GM18909 (cell line): ENCODE data around the gene ABCB4.

Source experiments
- ATAC-seq: cut with Tn5 transposase; IDR thresholded peaks from one replicate; pipeline ENCODE4 v1.9.1; 2021; ENCODE audit warnings: mild to moderate bottlenecking; ENCODE audit not compliant: unreplicated experiment, poor library complexity

Gene ABCB4

DNA sequence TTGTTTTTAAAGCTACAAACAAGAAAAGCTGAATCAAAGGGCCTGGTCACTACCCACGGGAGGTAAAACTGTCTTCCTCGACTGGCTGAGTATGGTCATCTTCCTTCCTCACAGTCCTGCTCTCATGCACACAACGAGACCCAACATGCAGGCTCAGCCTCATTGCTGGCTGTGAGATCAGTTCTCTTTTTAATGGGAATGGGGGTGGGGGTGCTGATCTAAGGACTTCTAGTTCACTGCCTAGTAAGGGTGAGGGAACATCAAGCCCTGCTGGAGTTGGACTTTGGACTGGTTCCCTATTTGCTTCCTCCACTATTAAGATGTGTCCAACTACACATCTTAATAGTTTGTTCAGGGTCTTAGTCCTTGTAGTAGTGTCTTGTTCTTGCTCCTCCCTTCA, 48.2 kb downstream of the ABCB4 start:
- no peak for ATAC-seq

DNA sequence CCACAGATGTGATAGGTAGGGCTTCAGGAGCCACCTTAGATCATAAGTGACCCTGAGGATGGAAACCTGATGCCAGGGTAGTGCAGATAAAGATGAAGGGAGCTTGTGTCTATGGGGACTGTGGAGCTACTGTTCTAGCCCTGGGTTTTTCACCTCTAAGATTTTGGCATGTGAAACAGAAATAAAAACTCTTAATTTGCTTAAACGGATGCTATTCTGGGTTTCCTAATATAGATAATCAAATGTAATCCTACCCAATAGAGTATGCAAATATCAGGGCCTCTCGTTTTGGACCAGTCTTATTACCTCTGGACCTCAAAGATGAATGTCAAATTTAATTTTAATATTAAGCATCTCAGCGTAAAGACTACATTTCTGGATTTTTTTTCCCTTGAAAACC, 49.3 kb downstream of the ABCB4 start:
- ATAC-seq = peak; percentile 62

DNA sequence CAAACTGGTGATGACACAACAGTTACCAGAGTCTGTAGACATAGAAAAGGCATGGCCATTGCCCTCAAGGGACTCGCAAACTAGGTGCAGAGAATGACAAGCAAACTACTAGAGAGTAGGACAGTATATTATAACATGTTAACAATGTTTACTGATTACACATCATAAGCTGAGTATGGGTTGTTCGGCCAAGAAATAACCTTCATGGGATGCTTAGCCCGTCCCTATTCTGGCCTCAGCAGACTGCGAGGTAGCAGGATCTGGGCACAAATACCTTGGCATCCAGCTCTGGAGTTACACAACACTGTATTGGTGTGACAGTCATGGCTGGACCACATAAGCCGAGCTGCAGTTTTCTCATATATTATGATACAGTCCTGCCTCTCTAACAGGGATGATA, 51.4 kb downstream of the ABCB4 start:
- no peak for ATAC-seq

DNA sequence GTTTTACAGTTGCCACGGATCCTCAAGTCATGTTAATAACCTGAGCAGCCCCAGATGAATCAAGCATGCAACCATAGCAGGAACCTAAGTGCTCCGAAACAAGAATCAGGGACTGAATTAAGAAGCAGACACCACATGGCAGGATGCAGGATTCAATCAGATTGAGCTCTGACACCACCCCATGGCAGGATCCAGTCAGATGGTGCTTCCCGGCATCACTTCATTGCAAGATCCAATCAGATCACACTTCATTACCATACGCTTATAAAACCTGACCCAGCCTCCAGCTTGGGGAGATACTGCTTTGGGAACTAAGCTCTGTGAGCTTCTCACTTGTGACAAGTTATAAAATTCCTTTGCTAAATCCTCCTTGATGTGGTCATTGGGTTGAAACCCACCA, 55.3 kb downstream of the ABCB4 start:
- no peak for ATAC-seq

- ATAC-seq = peak; percentile 85
Measured at GRCh38 chr7:87416682-87417587, 58.5 kb downstream of the ABCB4 start.

GRCh38 chr7:87414794-87415188, 60.7 kb downstream of the ABCB4 start:
- ATAC-seq = no peak

DNA sequence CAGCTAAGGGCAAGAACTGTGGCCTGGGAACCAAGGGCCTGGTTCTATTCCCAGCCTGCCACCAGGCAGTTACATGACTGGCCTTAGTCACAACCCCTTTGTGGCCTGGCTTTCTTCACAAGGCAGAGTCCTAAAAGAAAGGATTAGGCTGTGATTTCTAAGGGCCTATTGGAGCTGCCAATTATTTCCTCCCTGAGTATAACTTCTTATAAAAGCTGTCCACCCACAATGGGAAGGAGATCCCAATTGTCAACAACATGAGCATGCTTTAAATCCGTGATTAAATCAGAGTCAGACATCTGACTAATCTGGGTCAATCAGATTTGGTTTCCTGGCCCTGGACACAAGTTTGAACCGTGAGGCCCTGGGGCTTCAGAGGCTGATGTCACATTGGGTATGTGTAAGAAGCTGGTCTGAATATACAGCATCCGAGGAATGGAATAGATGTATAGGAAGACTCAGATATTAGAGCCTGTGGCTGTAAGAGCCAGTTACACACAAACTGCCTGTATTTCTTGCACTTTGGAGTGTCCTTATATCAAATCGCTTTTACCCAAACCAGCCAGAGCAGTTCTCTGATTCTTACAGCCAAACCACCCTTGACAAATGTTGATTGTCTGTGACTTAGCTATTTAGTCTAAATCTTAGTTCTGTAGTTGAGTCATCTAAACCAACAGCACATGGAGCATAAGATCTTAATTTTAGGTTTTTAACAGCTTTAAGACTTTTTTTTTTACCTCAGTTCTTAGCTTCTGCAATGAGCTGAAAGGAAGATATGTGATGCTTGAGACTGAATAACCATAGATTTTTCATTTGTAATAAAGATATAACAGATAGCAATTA, 61.3 kb downstream of the ABCB4 start:
- ATAC-seq = no peak

DNA sequence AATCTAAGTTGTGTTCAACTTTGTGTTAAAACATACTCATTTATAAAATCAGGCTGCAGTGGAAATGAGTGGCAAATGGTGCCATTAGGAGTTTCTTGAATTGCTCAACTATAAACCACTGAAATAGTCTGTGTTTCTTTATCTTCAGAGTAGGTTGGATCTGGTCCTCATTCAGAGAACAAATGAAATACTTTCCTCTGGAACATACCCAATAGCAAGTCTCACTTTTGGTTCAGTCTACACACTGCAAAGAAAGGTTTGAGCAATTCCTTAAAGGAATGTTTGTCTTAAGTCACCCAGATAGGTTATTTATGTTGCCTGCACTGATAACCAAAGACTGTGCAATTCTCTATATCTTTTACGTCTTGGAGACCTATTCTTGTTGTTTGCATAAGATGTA, 62.5 kb downstream of the ABCB4 start:
- ATAC-seq = no peak

DNA sequence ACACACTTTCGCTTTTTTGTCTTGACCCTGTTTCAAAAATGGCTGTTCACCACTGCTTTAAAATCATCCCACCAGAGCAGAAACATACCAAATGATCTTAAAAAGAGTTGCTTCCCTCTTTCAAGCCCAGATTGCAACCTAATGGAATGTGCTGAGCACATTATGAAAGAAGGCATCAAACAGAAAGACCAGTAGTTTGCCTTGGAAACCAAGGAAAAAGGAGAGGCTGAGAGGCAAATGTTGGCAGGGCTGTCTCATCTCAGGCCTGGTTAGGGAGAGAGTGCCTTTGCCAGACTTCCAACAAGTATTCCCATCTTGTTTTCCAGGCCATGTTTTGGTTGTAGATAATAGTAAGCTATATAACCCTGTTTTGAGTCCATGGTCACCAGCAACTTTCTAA, 64.3 kb downstream of the ABCB4 start:
- ATAC-seq = no peak

DNA sequence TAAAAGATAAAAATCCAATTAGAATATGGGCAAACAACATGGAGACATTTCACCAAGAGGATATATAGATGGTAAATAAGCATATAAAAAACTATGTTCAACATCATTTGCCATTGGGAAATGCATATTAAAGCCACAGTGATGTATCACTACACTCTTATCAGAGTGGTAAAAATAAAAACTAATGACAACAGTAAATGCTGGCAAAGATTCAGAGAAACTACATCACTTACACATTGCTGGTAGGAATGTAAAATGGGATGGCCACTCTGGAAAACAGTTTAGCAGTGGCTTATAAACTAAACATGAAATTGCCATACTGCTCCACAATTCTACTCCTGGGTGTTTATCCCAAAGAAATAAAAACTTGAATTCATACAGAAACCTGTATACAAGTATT, 70.8 kb downstream of the ABCB4 start:
- ATAC-seq = no peak

DNA sequence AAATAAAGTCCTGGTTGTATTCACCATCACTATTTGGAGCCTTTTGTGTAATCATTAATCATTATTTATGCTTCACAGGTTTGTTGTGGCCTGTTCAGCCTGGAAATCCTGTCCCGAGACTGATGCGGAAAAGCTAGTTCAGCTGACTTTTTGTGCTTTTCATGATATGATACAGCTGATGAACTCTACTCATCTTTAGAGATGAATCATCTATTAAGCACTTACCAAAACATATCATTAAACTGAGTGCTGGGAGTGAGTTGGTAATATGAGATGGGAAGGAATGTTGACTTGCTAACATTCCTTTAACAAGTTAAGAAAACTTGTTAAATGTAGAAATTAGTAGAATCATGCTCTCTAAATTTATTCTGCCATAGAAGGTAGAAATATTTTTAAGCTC, 77.0 kb downstream of the ABCB4 start:
- no peak for ATAC-seq

DNA sequence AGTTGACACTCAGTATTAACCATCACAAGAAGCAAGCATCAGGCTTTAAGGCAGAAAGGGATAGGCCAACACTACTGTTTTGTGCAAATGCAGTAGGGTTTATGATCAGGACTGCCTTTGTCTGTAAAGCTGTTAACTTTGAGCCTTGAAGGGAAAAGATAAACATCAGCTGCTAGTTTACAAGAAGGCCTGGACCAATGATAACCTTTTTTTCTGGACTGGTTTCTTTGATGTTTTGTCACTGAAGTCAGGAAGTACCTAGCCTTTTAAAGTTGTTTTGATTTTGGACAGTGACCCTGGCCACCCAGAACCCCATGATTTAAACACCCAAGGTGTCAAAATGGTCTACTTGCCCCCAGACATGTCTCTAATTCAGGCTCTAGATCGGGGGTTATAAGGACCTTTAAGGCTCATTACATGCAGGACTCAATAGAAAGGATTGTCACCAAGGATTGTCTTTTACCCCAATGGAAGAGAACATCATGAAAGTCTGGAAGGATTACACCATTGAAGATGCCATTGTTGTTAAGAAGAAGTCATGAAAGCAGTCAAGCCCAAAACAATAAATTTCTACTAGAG, 79.9 kb downstream of the ABCB4 start:
- no peak for ATAC-seq

DNA sequence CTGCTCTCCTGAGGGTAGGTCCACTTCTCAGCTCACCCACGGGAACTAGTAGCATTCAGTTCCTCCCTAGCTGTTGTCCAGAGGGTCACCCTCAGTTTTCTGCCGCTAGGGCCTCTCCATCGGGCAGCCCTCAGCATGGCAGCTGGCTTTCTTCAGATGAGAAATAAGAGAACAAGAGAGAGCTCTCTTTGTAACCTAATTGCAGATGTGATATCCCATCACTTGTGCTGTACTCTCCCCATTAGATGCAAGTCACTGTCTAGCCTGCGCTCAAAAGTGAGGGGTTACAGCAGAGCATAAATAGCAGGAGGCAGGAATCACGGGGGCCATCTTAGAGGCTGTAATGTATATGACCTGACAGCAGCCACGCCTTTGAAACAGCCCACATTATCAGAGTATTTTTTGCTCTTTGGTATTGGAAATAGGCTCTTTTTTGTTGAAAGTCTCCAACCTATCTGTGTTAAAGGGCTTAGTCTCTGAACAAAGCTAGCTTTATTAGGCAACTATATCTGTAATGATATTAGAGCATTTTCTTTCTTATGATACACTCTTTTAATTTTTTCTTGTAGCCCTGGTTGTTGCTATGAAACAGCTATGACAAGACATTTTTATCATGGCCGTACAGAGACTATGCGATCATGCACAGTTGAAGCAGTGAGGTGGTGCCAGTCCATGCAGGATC, 84.3 kb downstream of the ABCB4 start:
- no peak for ATAC-seq

DNA sequence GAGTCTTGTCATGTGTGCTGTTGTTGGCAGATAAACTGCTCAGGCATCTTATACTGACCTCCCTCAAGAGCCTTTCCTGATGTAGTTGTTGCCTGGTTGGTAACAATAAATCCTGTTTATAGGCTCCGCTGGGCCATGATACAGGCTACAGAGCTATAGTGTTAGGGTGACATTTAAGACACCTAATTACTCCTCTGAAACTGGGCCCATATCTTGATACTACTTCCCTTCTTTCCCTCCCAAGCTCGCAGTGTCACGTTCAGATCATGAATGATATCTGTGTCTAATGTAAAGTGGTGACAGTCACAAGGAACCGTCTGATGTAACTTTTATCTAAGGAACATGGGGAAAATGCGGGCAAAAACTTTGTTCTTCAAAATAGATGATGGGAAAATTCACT, 94.6 kb downstream of the ABCB4 start:
- ATAC-seq = no peak

- ATAC-seq = no peak
Measured at GRCh38 chr7:87375662-87376435, 99.6 kb downstream of the ABCB4 start.

- ATAC-seq = no peak
Measured at GRCh38 chr7:87370660-87371180, 104.8 kb downstream of the ABCB4 start.

DNA sequence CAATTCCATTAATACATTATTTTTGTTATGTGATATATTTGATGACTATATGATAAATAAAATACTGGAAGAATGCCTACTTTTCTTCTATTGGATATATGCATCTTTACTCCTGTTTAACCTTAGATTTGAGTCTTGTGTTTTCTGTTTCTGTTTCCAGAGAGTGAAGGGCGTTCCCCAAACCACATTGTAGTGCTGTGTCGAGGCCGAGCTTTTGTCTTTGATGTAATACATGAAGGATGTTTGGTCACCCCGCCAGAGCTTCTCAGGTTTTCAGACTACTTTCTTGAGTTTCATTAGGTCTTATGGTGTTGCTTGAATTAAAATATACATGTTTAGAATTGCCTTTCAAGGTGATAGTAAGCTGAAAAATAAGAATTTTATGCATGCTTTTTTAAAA, 106.3 kb downstream of the ABCB4 start:
- ATAC-seq = no peak

- ATAC-seq = no peak
Measured at GRCh38 chr7:87364246-87364645, 111.2 kb downstream of the ABCB4 start.

GRCh38 chr7:87363342-87363741, 112.1 kb downstream of the ABCB4 start:
- no peak for ATAC-seq

DNA sequence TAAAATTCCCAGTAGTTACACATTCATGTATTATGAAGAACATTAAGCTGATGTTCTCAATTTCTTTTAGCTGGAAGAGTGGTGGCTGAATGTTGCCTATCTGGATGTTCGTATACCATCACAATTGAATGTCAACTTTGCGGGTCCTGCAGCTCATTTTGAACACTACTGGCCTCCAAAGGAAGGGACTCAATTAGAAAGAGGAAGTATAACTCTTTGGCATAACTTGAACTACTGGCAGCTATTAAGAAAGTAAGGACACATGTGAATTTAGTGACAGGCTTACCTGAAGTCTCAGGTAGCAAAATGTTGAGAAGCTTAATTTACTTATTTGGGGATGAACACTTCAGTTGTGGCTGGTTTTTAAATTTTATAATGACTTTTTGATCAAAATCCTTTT, 114.2 kb downstream of the ABCB4 start:
- ATAC-seq = no peak
